ENCODE results near the gene SUGP2. TPM values are rescaled to one million over a fixed set of nuclear protein-coding genes. Genes with fewer than 3 reads are reported as not detected.

SUGP2 gene
- polyA plus RNA-seq, 1 donor from 2014 or later, result 204 TPM

DNA sequence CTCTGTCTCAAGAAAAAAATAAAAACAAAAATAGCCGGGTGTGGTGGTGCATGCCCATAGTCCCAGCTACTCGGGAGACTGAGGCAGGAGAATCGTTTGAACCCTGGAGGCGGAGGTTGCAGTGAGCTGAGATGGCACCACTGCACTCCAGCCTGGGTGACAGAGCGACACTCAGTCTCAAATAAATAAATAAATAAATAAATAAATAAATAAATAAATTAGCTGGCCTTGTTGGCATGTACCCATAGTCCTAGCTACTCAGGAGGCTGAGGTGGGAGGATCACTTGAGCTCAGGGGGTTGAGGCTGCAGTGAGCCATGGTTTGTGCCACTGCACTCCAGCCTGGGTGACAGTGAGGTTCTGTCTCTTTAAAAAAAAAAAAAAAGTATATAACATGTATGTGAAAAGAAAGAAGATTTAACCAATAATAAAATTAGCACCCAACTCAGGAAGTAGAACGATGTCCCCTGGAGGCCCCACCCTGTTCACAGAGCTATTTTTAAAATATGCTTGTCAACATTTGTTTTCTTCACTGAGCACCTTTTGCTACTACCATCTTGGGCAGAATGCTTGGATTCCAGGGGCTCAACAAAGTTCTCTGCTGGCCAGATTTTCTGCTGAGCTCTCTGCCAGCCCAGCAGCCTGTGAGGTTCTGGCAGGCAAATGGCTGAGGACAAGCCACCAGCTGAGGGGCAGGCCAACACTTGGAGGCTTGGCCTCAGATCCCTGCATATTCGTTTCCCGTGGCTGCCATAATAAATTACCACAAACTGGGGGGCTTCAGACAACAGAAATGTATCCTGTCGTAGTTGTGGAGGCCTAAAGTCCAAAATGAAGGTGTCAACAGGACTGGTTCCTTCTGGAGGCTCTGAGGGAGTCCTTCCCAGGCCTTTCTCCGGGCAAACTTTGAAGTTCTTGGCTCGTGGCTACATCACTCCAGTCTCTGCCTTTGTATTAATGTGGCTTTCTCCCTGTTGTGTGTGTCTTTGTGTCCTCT lies 35.6 kb upstream of the SUGP2 start:
- H3K4me3 ChIP-seq (ENCODE audit: low read length), result no peak overlapping the region
- no peaks in the 10 kb centered on the region for H3K79me2 ChIP-seq (replicated peaks; ENCODE audit: insufficient read depth, low read length)
- TF ChIP-seq TAF1 (IDR thresholded peaks at IDR 0.05; ENCODE audit: low read depth) (no peak), EP300 (conservative IDR thresholded peaks at IDR 0.05; ENCODE audit: poor library complexity, severe bottlenecking) (no peak), RAD21 (conservative IDR thresholded peaks at IDR 0.05) (no peak), MXI1 (conservative IDR thresholded peaks at IDR 0.05; ENCODE audit: poor library complexity, severe bottlenecking) (no peak)
- TF ChIP-seq, protein P1, sequence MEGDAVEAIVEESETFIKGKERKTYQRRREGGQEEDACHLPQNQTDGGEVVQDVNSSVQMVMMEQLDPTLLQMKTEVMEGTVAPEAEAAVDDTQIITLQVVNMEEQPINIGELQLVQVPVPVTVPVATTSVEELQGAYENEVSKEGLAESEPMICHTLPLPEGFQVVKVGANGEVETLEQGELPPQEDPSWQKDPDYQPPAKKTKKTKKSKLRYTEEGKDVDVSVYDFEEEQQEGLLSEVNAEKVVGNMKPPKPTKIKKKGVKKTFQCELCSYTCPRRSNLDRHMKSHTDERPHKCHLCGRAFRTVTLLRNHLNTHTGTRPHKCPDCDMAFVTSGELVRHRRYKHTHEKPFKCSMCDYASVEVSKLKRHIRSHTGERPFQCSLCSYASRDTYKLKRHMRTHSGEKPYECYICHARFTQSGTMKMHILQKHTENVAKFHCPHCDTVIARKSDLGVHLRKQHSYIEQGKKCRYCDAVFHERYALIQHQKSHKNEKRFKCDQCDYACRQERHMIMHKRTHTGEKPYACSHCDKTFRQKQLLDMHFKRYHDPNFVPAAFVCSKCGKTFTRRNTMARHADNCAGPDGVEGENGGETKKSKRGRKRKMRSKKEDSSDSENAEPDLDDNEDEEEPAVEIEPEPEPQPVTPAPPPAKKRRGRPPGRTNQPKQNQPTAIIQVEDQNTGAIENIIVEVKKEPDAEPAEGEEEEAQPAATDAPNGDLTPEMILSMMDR (IDR thresholded peaks at IDR 0.05; ENCODE audit: poor library complexity, severe bottlenecking), result no peak
- TF ChIP-seq, protein P2, sequence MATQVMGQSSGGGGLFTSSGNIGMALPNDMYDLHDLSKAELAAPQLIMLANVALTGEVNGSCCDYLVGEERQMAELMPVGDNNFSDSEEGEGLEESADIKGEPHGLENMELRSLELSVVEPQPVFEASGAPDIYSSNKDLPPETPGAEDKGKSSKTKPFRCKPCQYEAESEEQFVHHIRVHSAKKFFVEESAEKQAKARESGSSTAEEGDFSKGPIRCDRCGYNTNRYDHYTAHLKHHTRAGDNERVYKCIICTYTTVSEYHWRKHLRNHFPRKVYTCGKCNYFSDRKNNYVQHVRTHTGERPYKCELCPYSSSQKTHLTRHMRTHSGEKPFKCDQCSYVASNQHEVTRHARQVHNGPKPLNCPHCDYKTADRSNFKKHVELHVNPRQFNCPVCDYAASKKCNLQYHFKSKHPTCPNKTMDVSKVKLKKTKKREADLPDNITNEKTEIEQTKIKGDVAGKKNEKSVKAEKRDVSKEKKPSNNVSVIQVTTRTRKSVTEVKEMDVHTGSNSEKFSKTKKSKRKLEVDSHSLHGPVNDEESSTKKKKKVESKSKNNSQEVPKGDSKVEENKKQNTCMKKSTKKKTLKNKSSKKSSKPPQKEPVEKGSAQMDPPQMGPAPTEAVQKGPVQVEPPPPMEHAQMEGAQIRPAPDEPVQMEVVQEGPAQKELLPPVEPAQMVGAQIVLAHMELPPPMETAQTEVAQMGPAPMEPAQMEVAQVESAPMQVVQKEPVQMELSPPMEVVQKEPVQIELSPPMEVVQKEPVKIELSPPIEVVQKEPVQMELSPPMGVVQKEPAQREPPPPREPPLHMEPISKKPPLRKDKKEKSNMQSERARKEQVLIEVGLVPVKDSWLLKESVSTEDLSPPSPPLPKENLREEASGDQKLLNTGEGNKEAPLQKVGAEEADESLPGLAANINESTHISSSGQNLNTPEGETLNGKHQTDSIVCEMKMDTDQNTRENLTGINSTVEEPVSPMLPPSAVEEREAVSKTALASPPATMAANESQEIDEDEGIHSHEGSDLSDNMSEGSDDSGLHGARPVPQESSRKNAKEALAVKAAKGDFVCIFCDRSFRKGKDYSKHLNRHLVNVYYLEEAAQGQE (IDR thresholded peaks at IDR 0.05; ENCODE audit: borderline replicate concordance), result no peak
- no peak overlapping the region for H2AFZ ChIP-seq (ENCODE audit: low read depth, low read length)
- H3F3A ChIP-seq (ENCODE audit: insufficient read depth, low read length, poor library complexity, severe bottlenecking), result no peaks in the 10 kb centered on the region
- H3K9ac ChIP-seq (ENCODE audit: low read length), result no peak overlapping the region
- no peaks in the 10 kb centered on the region for H3K9me2 ChIP-seq (ENCODE audit: insufficient read depth, low read length)
- H3K36me3 ChIP-seq (ENCODE audit: insufficient read depth, low read length), result no peaks in the 10 kb centered on the region
- no peaks in the 10 kb centered on the region for H4K20me1 ChIP-seq (ENCODE audit: insufficient read depth)
- no peaks in the 10 kb centered on the region for H3K27me3 ChIP-seq (ENCODE audit: insufficient read depth, low read depth, low read length)
- no peak overlapping the region for H3K27ac ChIP-seq (ENCODE audit: low read length)
- H3K9me3 ChIP-seq (ENCODE audit: low read length), result no peaks in the 10 kb centered on the region
- H3K4me2 ChIP-seq (ENCODE audit: low read length), result no peak overlapping the region

GRCh38 chr19:19067276-19068072 lies 34.2 kb upstream of the SUGP2 start:
- H3K9ac ChIP-seq (ENCODE audit: low read length), result no peak overlapping the region
- no peaks in the 10 kb centered on the region for H3F3A ChIP-seq (ENCODE audit: insufficient read depth, low read length, poor library complexity, severe bottlenecking)
- no peaks in the 10 kb centered on the region for H3K9me3 ChIP-seq (ENCODE audit: low read length)
- H4K20me1 ChIP-seq (ENCODE audit: insufficient read depth), result no peaks in the 10 kb centered on the region
- H3K4me3 ChIP-seq (ENCODE audit: low read length), result no peak overlapping the region
- no peaks in the 10 kb centered on the region for H3K79me2 ChIP-seq (replicated peaks; ENCODE audit: insufficient read depth, low read length)
- no peak overlapping the region for H3K27ac ChIP-seq (ENCODE audit: low read length)
- no peaks in the 10 kb centered on the region for H3K9me2 ChIP-seq (ENCODE audit: insufficient read depth, low read length)
- TF ChIP-seq TAF1 (IDR thresholded peaks at IDR 0.05; ENCODE audit: low read depth) (no peak), RAD21 (conservative IDR thresholded peaks at IDR 0.05) (no peak), SMC3 (conservative IDR thresholded peaks at IDR 0.05; ENCODE audit: poor library complexity) (no peak), MXI1 (conservative IDR thresholded peaks at IDR 0.05; ENCODE audit: poor library complexity, severe bottlenecking) (no peak), POLR2AphosphoS5 (IDR thresholded peaks at IDR 0.05) (no peak), EZH2 (IDR thresholded peaks at IDR 0.05; ENCODE audit: borderline replicate concordance, insufficient read depth, low read length, poor library complexity, severe bottlenecking) (no peak), EP300 (conservative IDR thresholded peaks at IDR 0.05; ENCODE audit: poor library complexity, severe bottlenecking) (no peak)
- TF ChIP-seq, protein P1 (IDR thresholded peaks at IDR 0.05; ENCODE audit: poor library complexity, severe bottlenecking), result no peak
- TF ChIP-seq, protein P2 (IDR thresholded peaks at IDR 0.05; ENCODE audit: borderline replicate concordance), result no peak
- H3K27me3 ChIP-seq (ENCODE audit: insufficient read depth, low read depth, low read length), result no peaks in the 10 kb centered on the region
- H3K36me3 ChIP-seq (ENCODE audit: insufficient read depth, low read length), result no peaks in the 10 kb centered on the region
- H2AFZ ChIP-seq (ENCODE audit: low read depth, low read length), result no peak overlapping the region
- H3K4me2 ChIP-seq (ENCODE audit: low read length), result no peak overlapping the region

Data from neural cell (in vitro differentiated cells).